Small intestine (tissue), 7 donors: ENCODE measurements around the gene RIOX2. TPM values are rescaled to one million over a fixed set of nuclear protein-coding genes. Genes with fewer than 3 reads are reported as not detected.

Experiments used
- DNase-seq, 2 donors: peaks; one replicate each; pipeline versions ENCODE4 v3.0.0 to v3.0.0-alpha.2; 2013
- FAIRE-seq: peaks from 2 replicates; lab custom pipeline; 2012; peaks lifted over from hg19 to GRCh38; lab: Jason Lieb, UNC
- H3K27ac ChIP-seq, 3 donors: one replicate each; pipeline ENCODE4 v1.5.1; 2013; ENCODE audit warnings: low read length in 2 of 3, mild to moderate bottlenecking in 2 of 3, control low read depth in 1 of 3, inconsistent platforms in 1 of 3, low read depth in 1 of 3, moderate library complexity in 1 of 3
- H3K27me3 ChIP-seq, 3 donors: one replicate each; pipeline ENCODE4 v1.6.1; 2013; ENCODE audit warnings: low read length in 3 of 3, inconsistent platforms in 1 of 3; ENCODE audit not compliant: control insufficient read depth in 3 of 3, insufficient read depth in 3 of 3
- H3K36me3 ChIP-seq, 3 donors: one replicate each; pipeline ENCODE4 v1.6.1; 2013; ENCODE audit warnings: low read length in 3 of 3, inconsistent platforms in 1 of 3, low read depth in 1 of 3, mild to moderate bottlenecking in 1 of 3, moderate library complexity in 1 of 3; ENCODE audit not compliant: control insufficient read depth in 3 of 3, insufficient read depth in 2 of 3
- H3K4me1 ChIP-seq, 3 donors: one replicate each; pipeline ENCODE4 v1.6.1; 2013; ENCODE audit warnings: low read length in 2 of 3, inconsistent platforms in 1 of 3, low read depth in 1 of 3, mild to moderate bottlenecking in 1 of 3, moderate library complexity in 1 of 3; ENCODE audit not compliant: control insufficient read depth in 3 of 3, insufficient read depth in 2 of 3
- H3K4me3 ChIP-seq, 3 donors: one replicate each; pipeline ENCODE4 v1.5.1; 2013; ENCODE audit warnings: low read length in 3 of 3, control low read depth in 1 of 3, inconsistent platforms in 1 of 3, low read depth in 1 of 3, mild to moderate bottlenecking in 1 of 3, moderate library complexity in 1 of 3
- H3K9me3 ChIP-seq, 2 donors: one replicate each; pipeline ENCODE4 v1.6.1; 2013; ENCODE audit warnings: low read depth in 1 of 2, low read length in 1 of 2; ENCODE audit not compliant: control insufficient read depth in 2 of 2, insufficient read depth in 1 of 2
- WGBS, 3 donors: extraction: QIAGEN DNeasy Blood & Tissue Kit; methylation state at CpG; one replicate each; pipeline ENCODE4 v1.1.7; 2013; 5-methylcytosine and 5-hydroxymethylcytosine counted together
- polyA plus RNA-seq, 4 donors: library from polyadenylated mRNA; stranded (reverse) in 3 of 4; unstranded in 1 of 4; fragments of 200-250 nt in 3 of 4; fragments of 120-200 nt in 1 of 4; gene quantifications; one replicate each; pipeline versions ENCODE4 v1.2.1 to v1.2.3, GENCODE V29; 2013
- donor health status: healthy with polysubstance abuse.
- donor health status: control.
- donor health status: control.
- donor health status: Bipolar disorder and iron deficiency.
- donor health status: healthy.

RIOX2 gene
- polyA plus RNA-seq, 4 donors: 5.6 to 26.4 (median 10.6) TPM

DNA sequence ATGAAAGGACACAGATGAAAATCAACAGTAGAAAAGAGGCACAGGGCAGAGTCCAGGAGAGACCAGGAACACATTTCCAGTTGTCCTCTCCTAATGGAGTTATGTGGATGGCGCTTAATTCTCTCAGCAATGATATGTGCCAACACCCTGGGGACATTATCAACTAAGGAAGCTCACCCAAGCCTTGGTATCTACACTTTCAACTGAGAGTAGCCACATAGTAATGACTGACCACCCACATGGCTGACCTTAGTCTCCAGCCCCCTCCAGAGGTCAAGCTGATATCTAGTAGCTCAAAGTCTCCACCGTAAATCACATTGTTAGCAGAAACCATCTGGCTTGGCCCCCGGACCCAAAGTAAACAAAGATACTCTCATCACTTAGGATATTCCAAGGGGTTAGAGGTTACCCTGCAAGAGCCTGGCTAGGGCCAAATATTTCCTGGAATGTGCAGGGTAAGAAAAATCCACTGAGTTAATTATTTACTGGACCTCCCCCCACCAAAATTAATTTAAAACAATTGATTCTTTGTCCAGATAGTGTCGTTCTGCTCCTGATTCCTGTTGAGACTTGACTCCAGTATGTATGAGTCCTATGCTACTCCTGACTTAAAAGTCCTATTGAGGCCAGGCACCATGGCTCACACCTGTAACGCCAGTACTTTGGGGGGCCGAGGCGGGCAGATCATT lies 38.1 kb upstream of the RIOX2 start:
- WGBS, 3 donors: 70 to 72% (median 71%) methylated on average over 7 of the region's 7 CpGs

DNA sequence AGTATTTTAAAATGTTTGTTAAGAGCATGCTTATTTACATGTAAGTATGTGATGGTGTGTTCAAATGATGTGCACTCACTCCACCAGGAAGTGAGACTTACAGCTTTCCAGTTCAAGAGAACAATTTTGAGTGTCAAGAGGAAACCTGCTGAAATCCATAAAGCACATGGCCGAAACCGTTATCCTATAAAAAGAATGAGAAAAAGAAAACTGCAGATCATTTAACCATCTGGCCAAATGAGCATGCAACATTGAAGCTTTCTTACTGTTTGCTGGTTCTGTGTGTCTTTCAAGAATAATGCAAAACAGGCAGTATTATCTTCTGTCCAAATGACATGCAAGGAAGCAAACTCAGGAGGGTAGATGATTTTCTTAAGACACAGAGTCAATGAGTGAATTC lies 36.6 kb upstream of the RIOX2 start:
- Histone ChIP-seq H3K27me3 (no peaks in the 10 kb centered on the region), H3K9me3 (no peaks in the 10 kb centered on the region), H3K4me3 (no peak overlapping the region), H3K27ac (no peak overlapping the region), H3K4me1 (peaks cover 0 to 3% (median 0%) of the 10 kb centered on the region in 3 donors), H3K36me3 (no peaks in the 10 kb centered on the region)
- 64 to 83% (median 76%) methylated on average over 2 of the region's 2 CpGs for WGBS, 3 donors
- DNase-seq (no peak), FAIRE-seq (no peak)

More for the DNA sequence above, 38.1 kb upstream of the RIOX2 start:
- FAIRE-seq (no peak), DNase-seq (peak in 1 of 2 donors; percentile 11)
- H3K4me3 ChIP-seq: no peak overlapping the region
- no peaks in the 10 kb centered on the region for H3K9me3 ChIP-seq
- no peak overlapping the region for H3K27ac ChIP-seq
- no peaks in the 10 kb centered on the region for H3K36me3 ChIP-seq
- H3K27me3 ChIP-seq: no peaks in the 10 kb centered on the region
- peaks cover 0 to 3% (median 0%) of the 10 kb centered on the region in 3 donors for H3K4me1 ChIP-seq

GRCh38 chr3:98005438-98005837 lies 33.2 kb upstream of the RIOX2 start:
- H3K9me3 ChIP-seq: no peaks in the 10 kb centered on the region
- H3K36me3 ChIP-seq: no peaks in the 10 kb centered on the region
- H3K27me3 ChIP-seq: peaks cover 0 to 3% (median 0%) of the 10 kb centered on the region in 3 donors
- FAIRE-seq (no peak), DNase-seq (no peak)
- H3K27ac ChIP-seq: no peak overlapping the region
- no peaks in the 10 kb centered on the region for H3K4me1 ChIP-seq
- 75 to 82% (median 81%) methylated on average over 2 of the region's 2 CpGs for WGBS, 3 donors
- no peak overlapping the region for H3K4me3 ChIP-seq

DNA sequence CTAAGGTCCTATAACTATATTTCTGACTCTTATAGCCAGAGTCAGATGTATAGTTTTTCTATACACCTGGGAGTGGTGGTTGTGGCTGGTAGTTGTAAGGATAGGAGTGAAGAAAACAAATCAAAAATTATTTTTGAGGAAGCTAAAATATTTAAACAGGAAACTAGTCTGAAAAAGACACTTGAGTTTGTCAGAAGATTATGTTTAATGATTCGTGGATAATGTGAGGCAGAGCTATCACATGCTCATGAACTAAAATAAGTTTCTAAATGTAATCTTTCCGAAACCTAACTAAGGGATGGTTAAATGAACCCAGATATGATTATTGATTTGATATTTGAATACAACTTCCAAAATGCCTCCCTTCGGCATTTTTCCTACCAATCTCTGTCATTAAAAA lies 32.5 kb upstream of the RIOX2 start:
- Histone ChIP-seq H3K4me1 (no peaks in the 10 kb centered on the region), H3K27me3 (peaks cover 0 to 3% (median 0%) of the 10 kb centered on the region in 3 donors), H3K9me3 (no peaks in the 10 kb centered on the region), H3K27ac (no peak overlapping the region), H3K4me3 (no peak overlapping the region), H3K36me3 (no peaks in the 10 kb centered on the region)
- 69 to 86% (median 85%) methylated on average over 3 of the region's 3 CpGs for WGBS, 3 donors
- FAIRE-seq (no peak), DNase-seq (no peak)

DNA sequence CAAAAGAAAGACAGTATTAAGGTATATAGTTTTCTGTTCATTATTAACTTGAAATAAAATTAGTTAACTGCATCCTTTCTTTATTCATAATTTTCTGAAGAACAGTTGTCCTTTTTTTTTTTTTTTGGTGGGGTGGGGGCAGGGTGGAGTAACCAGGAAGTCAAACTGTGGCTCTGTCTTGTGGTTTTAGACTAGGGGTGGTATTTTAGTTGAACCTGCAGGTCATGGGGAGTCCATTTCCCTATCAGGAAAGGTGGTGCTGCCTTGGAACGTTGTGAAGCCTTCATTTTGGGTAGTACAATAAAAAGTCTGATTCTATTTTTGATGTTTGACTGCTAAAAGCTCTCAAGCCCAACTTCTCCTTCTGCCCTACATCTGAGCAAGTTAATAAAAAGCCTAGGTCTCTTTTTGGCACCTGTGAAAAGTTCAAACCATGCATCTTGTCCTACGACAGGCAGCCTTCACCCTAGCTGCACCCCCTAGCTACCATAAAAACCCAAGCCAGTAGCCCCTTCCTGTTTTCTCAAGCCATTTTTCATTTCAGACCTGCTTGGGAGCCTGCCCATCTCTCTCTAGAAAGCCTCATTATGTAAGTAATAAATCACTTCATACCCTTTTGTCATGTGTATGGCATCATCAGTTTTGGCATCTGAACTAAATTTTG lies 31.2 kb upstream of the RIOX2 start:
- Histone ChIP-seq H3K36me3 (no peaks in the 10 kb centered on the region), H3K27me3 (peaks cover 0 to 3% (median 0%) of the 10 kb centered on the region in 3 donors), H3K4me3 (no peak overlapping the region), H3K9me3 (no peaks in the 10 kb centered on the region), H3K27ac (peak overlapping the region in 1 of 3 donors; percentile 54), H3K4me1 (no peaks in the 10 kb centered on the region)
- FAIRE-seq: no peak
- 44 to 52% (median 49%) methylated on average over 2 of the region's 2 CpGs for WGBS, 3 donors
- no peak for DNase-seq

DNA sequence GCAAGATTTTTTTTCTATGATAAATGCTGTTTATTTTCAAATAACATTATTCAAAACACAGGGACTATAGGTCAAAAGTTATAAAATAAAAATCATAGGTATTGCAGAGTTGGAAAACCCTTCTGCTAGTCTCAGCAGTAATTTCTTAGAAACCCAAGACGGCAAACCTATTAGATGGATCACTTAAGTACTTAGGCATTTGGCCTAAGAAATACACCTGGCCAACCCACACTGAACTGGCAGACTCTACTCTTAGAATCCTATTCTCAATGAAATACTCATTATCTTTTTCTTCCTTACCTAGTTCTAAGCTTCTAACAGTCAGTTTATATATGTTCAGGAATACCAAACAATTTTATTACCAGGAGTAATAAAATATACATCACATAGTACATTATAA lies 30.5 kb upstream of the RIOX2 start:
- WGBS, 3 donors: 94 to 100% (median 96%) methylated on average over 1 of the region's 1 CpG
- H3K4me3 ChIP-seq: no peak overlapping the region
- no peak for DNase-seq
- H3K9me3 ChIP-seq: no peaks in the 10 kb centered on the region
- H3K27me3 ChIP-seq: peaks cover 0 to 3% (median 0%) of the 10 kb centered on the region in 3 donors
- no peaks in the 10 kb centered on the region for H3K36me3 ChIP-seq
- no peaks in the 10 kb centered on the region for H3K4me1 ChIP-seq
- H3K27ac ChIP-seq: no peak overlapping the region
- no peak for FAIRE-seq

DNA sequence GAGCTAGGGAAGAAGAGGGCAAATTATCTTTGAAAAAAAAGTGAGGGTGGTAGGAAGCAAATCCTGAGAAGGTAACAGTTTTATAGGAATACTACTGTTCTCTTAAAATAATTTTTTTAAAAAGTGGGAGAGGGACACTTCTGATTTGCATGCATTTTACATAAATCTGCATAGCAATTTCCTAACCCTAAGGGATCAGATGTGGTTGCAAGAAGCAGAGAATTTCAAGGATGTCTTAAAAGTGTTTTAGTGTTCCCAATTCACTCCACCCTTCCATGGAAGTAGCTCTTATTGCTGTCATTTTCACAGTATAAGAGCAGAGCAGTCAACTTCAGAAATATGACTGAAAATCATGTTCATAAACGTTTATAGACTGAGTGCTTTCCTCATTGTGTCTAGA lies 27.8 kb upstream of the RIOX2 start:
- 23 to 52% (median 38%) methylated on average over 1 of the region's 1 CpG for WGBS, 3 donors

DNA sequence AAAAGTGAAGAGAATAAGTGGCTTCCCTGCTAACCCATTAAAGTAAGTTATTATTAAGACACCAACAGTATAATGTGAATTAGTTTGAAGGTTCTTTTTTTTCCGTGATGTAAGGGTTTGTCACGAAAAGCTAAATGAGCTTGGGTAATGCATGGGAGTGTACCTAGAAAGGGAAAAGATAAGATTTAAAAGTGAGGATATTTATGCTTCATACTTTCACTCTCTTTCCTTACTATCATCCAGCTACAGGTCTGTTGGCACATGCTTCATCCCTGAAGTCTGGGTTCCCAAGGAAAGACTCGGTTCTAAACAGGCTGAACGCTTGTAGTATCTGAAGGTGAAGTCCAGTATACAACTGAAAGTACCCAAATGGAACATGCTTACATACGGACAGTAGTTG lies 26.9 kb upstream of the RIOX2 start:
- H3K36me3 ChIP-seq: no peaks in the 10 kb centered on the region
- H3K9me3 ChIP-seq: no peaks in the 10 kb centered on the region
- no peak for FAIRE-seq
- no peak overlapping the region for H3K4me3 ChIP-seq
- H3K4me1 ChIP-seq: no peaks in the 10 kb centered on the region
- no peak overlapping the region for H3K27ac ChIP-seq
- peaks cover 0 to 3% (median 0%) of the 10 kb centered on the region in 3 donors for H3K27me3 ChIP-seq
- WGBS, 3 donors: 82 to 94% (median 88%) methylated on average over 5 of the region's 5 CpGs
- no peak for DNase-seq

More for the DNA sequence above, 27.8 kb upstream of the RIOX2 start:
- Histone ChIP-seq H3K4me1 (no peaks in the 10 kb centered on the region), H3K36me3 (no peaks in the 10 kb centered on the region), H3K27me3 (peaks cover 0 to 3% (median 0%) of the 10 kb centered on the region in 3 donors), H3K9me3 (no peaks in the 10 kb centered on the region), H3K27ac (no peak overlapping the region), H3K4me3 (no peak overlapping the region)
- FAIRE-seq (no peak), DNase-seq (no peak)
